ENCODE data around the gene SLC2A13.

DNA sequence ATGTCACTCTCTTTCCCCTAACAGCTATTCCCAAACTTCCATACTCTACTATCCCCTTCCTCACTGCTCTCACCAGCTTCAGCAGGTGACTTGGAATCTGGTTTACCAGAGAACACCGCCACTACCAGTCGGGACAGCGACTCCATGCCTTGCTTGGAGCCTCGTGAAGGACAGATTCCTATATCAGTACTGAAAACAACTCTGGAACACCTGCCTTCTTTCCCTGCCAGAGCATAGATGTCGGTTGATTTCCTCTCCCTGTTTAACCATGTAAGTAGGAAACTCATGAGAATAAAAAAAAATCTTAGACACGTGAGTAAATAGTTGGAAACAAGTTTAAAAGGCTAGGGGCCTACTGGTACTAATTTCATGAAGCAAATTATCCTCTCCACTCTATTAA lies 266.8 kb downstream of the SLC2A13 start:
- TF ChIP-seq, protein P1, sequence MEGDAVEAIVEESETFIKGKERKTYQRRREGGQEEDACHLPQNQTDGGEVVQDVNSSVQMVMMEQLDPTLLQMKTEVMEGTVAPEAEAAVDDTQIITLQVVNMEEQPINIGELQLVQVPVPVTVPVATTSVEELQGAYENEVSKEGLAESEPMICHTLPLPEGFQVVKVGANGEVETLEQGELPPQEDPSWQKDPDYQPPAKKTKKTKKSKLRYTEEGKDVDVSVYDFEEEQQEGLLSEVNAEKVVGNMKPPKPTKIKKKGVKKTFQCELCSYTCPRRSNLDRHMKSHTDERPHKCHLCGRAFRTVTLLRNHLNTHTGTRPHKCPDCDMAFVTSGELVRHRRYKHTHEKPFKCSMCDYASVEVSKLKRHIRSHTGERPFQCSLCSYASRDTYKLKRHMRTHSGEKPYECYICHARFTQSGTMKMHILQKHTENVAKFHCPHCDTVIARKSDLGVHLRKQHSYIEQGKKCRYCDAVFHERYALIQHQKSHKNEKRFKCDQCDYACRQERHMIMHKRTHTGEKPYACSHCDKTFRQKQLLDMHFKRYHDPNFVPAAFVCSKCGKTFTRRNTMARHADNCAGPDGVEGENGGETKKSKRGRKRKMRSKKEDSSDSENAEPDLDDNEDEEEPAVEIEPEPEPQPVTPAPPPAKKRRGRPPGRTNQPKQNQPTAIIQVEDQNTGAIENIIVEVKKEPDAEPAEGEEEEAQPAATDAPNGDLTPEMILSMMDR (IDR thresholded peaks at IDR 0.05 in 8 of 11, conservative IDR thresholded peaks at IDR 0.05 in 3 of 11), result no peak
- TF ChIP-seq POLR2A (IDR thresholded peaks at IDR 0.05), result no peak
- no peak for TF ChIP-seq POLR2AphosphoS5 (IDR thresholded peaks at IDR 0.05)
